SK-N-SH (cell line): ENCODE results near the gene UBD. TPM values are rescaled to one million over a fixed set of nuclear protein-coding genes. Genes with fewer than 3 reads are reported as not detected.

Source experiments
- CTCF ChIA-PET: fragments of 300-600, 350-600 bp; formaldehyde crosslinking; extraction: SDS; loops from one replicate; lab custom pipeline; 2021; lab: Yijun Ruan, JAX
- POLR2A ChIA-PET: fragments of 350-600 bp; sonication (Branson Sonifier 250); formaldehyde crosslinking; extraction: SDS; loops from one replicate; lab custom pipeline; 2020; ENCODE audit warnings: antibody characterized with exemption, inconsistent platforms; lab: Yijun Ruan, JAX
- DNase-seq: peaks from one replicate; pipeline ENCODE4 v3.0.0; 2012
- H2AFZ ChIP-seq: fragments of 200-600 bp; sonication (generic); 2 replicates; pipeline ENCODE4 v1.8.1; 2016; ENCODE audit warnings: antibody characterized with exemption, mild to moderate bottlenecking, low read depth
- H3F3A ChIP-seq: fragments of 200-600 bp; sonication (generic); replicated peaks from 2 replicates; pipeline ENCODE3; 2016; ENCODE audit warnings: antibody characterized with exemption, mild to moderate bottlenecking; ENCODE audit not compliant: insufficient read depth
- H3K27ac ChIP-seq, 2 experiments: fragments of 200-500 bp in 1 of 2; fragments of 200-600 bp in 1 of 2; sonication (Bioruptor generic) in 1 of 2; sonication (generic), shearing (Covaris generic) in 1 of 2; 2 replicates each; pipeline versions ENCODE4 v1.5.1 to v1.6.1; 2014 to 2016; ENCODE audit warnings: low read depth in 2 of 2, inconsistent platforms in 1 of 2, low read length in 1 of 2, mild to moderate bottlenecking in 1 of 2, mixed read lengths in 1 of 2
- H3K27me3 ChIP-seq: fragments of 200-600 bp; sonication (generic), shearing (Covaris generic); 2 replicates; pipeline ENCODE4 v1.6.1; 2016; ENCODE audit warnings: mixed run types; ENCODE audit not compliant: insufficient read depth
- H3K36me3 ChIP-seq, 2 experiments: fragments of 200-500 bp in 1 of 2; fragments of 200-600 bp in 1 of 2; sonication (Bioruptor generic) in 1 of 2; sonication (generic) in 1 of 2; replicated peaks in 1 of 2; 2 replicates each; pipeline versions ENCODE3 to v1.5.1; 2014 to 2016; ENCODE audit warnings: low read length in 1 of 2, mild to moderate bottlenecking in 1 of 2; ENCODE audit not compliant: insufficient read depth in 2 of 2, control insufficient read depth in 1 of 2
- H3K4me1 ChIP-seq, 2 experiments: fragments of 200-500 bp in 1 of 2; fragments of 200-600 bp in 1 of 2; sonication (Bioruptor generic) in 1 of 2; sonication (generic), shearing (Covaris generic) in 1 of 2; 2 replicates each; pipeline versions ENCODE4 v1.5.1 to v1.6.1; 2014 to 2016; ENCODE audit warnings: low read depth in 1 of 2, low read length in 1 of 2, mixed run types in 1 of 2; ENCODE audit not compliant: insufficient read depth in 2 of 2, control insufficient read depth in 1 of 2
- H3K4me2 ChIP-seq: fragments of 200-600 bp; sonication (generic), shearing (Covaris generic); 2 replicates; pipeline ENCODE4 v1.6.1; 2017; ENCODE audit warnings: mixed run types
- H3K4me3 ChIP-seq, 2 experiments: fragments of 200-500 bp in 1 of 2; fragments of 200-600 bp in 1 of 2; sonication (Bioruptor generic) in 1 of 2; sonication (generic), shearing (Covaris generic) in 1 of 2; 2 replicates each; pipeline versions ENCODE4 v1.5.1 to v1.8.1; 2014 to 2016; ENCODE audit warnings: low read depth in 2 of 2, inconsistent platforms in 1 of 2, low read length in 1 of 2, mild to moderate bottlenecking in 1 of 2, mixed read lengths in 1 of 2, moderate library complexity in 1 of 2
- H3K79me2 ChIP-seq: fragments of 200-600 bp; sonication (generic); 2 replicates; pipeline ENCODE4 v1.8.1; 2017; ENCODE audit warnings: mild to moderate bottlenecking; ENCODE audit not compliant: insufficient read depth
- H3K9ac ChIP-seq: fragments of 200-600 bp; sonication (generic); 2 replicates; pipeline ENCODE4 v1.6.1; 2017; ENCODE audit warnings: mixed run types
- H3K9me2 ChIP-seq: fragments of 200-600 bp; sonication (generic); 2 replicates; pipeline ENCODE4 v1.6.1; 2017; ENCODE audit warnings: mixed run types
- H3K9me3 ChIP-seq: fragments of 200-600 bp; sonication (generic); 2 replicates; pipeline ENCODE4 v1.6.1; 2017; ENCODE audit warnings: mixed run types, mild to moderate bottlenecking, moderate library complexity
- H4K20me1 ChIP-seq: fragments of 200-600 bp; sonication (generic); 2 replicates; pipeline ENCODE4 v1.6.1; 2017; ENCODE audit warnings: mild to moderate bottlenecking, mixed run types; ENCODE audit not compliant: insufficient read depth
- ELF1 ChIP-seq: IDR thresholded peaks from 2 replicates; pipeline ENCODE4 v1.4.0; 2012
- EP300 ChIP-seq, 2 experiments: IDR thresholded peaks; 2 replicates each; pipeline versions ENCODE4 v1.4.0 to v1.6.1; 2012; ENCODE audit warnings: borderline replicate concordance in 1 of 2, low read depth in 1 of 2, low read length in 1 of 2
- EZH2phosphoT487 ChIP-seq: fragments of 200-600 bp; sonication (generic); IDR thresholded peaks from 2 replicates; pipeline ENCODE4 v1.6.1; 2017; ENCODE audit warnings: low read depth, mixed run types, mild to moderate bottlenecking, antibody characterized with exemption, moderate library complexity, borderline replicate concordance
- FOXJ3 ChIP-seq: sonication (generic); formaldehyde crosslinking; IDR thresholded peaks from 2 replicates; pipeline ENCODE4 v1.5.1; 2020; ENCODE audit warnings: mild to moderate bottlenecking, missing genetic modification reagents
- GABPA ChIP-seq: IDR thresholded peaks from 2 replicates; pipeline ENCODE4 v1.4.0; 2012; ENCODE audit warnings: low read depth, mild to moderate bottlenecking
- GATA2 ChIP-seq: sonication (generic); formaldehyde crosslinking; IDR thresholded peaks from 2 replicates; pipeline ENCODE4 v1.5.0; 2020; ENCODE audit warnings: mild to moderate bottlenecking, missing genetic modification reagents
- IRF3 ChIP-seq: fragments of 150-350 bp; IDR thresholded peaks from 2 replicates; pipeline ENCODE4 v1.6.1; 2016; ENCODE audit warnings: mild to moderate bottlenecking, low read depth, low read length
- MAX ChIP-seq: IDR thresholded peaks from 2 replicates; pipeline ENCODE4 v1.4.0; 2012; ENCODE audit warnings: low read depth
- MXI1 ChIP-seq: IDR thresholded peaks from 2 replicates; pipeline ENCODE4 v1.6.1; 2012; ENCODE audit warnings: mild to moderate bottlenecking, low read depth, low read length, improper control_type of control experiment
- POLR2AphosphoS5 ChIP-seq: IDR thresholded peaks from 2 replicates; pipeline ENCODE4 v1.6.1; 2012; ENCODE audit warnings: low read depth, low read length
- RAD21 ChIP-seq: IDR thresholded peaks from 2 replicates; pipeline ENCODE4 v1.6.1; 2012; ENCODE audit warnings: mild to moderate bottlenecking, low read length
- RCOR1 ChIP-seq: fragments of 150-350 bp; IDR thresholded peaks from 2 replicates; pipeline ENCODE4 v1.6.1; 2017; ENCODE audit warnings: antibody characterized with exemption, low read length
- REST ChIP-seq: IDR thresholded peaks from 2 replicates; pipeline ENCODE4 v1.6.1; 2012; ENCODE audit warnings: mild to moderate bottlenecking, low read depth, low read length, moderate library complexity
- YY1 ChIP-seq: IDR thresholded peaks from 2 replicates; pipeline ENCODE4 v1.4.0; 2012; ENCODE audit warnings: low read depth, mild to moderate bottlenecking
- ZBTB33 ChIP-seq: IDR thresholded peaks from 2 replicates; pipeline ENCODE4 v1.4.0; 2012; ENCODE audit warnings: low read depth, borderline replicate concordance
- WGBS: methylation state at CpG from one replicate; pipeline ENCODE4 v1.1.6; 2017; ENCODE audit warnings: low lambda C conversion rate; 5-methylcytosine and 5-hydroxymethylcytosine counted together
- polyA plus RNA-seq, 3 experiments: library from polyadenylated mRNA; depleted of rRNA; stranded (reverse); fragments of >200 nt; gene quantifications; 2 replicates each; pipeline ENCODE4 v1.2.3, GENCODE V29; 2012

The UBD gene
- polyA plus RNA-seq, 1 of the 3 experiments (the other 2 are of a cell fraction), result not detected

- 0% methylated on average over 2 of the region's 2 CpGs for WGBS
- CTCF ChIA-PET, result no interaction called here
- TF ChIP-seq ZBTB33 (no peak), MXI1 (no peak), FOXJ3 (no peak), RAD21 (no peak), POLR2AphosphoS5 (no peak), RCOR1 (no peak), EP300 (IDR thresholded peaks at IDR 0.05; ENCODE audit: borderline replicate concordance in 1 of 2, low read depth in 1 of 2, low read length in 1 of 2) (no peak)
- Histone ChIP-seq H3K4me2 (no peak overlapping the region; the same call in 1 of the 2 replicates), H3K36me3 (peaks cover 0 to 4% of the 10 kb centered on the region in 2 experiments), H3K79me2 (no peaks in the 10 kb centered on the region), H3K9me2 (no peaks in the 10 kb centered on the region), H3F3A (no peaks in the 10 kb centered on the region), H3K27me3 (peaks cover 33% of the 10 kb centered on the region; the same call in 1 of the 2 replicates), H2AFZ (no peak overlapping the region), H4K20me1 (no peaks in the 10 kb centered on the region), H3K4me1 (no peaks in the 10 kb centered on the region), H3K4me3 (no peak overlapping the region), H3K27ac (no peak overlapping the region), H3K9ac (no peak overlapping the region), H3K9me3 (no peaks in the 10 kb centered on the region)
- POLR2A ChIA-PET, result no interaction called here
- DNase-seq, result no peak
These were observed 32.0 kb downstream of the UBD start for GRCh38 chr6:29527564-29527963.

- Histone ChIP-seq H3K9ac (no peak overlapping the region), H3K4me1 (no peaks in the 10 kb centered on the region), H3K36me3 (peaks cover 0 to 4% of the 10 kb centered on the region in 2 experiments), H3K4me3 (no peak overlapping the region), H3K79me2 (no peaks in the 10 kb centered on the region), H3K9me2 (no peaks in the 10 kb centered on the region), H4K20me1 (no peaks in the 10 kb centered on the region), H3K27ac (no peak overlapping the region), H3K9me3 (no peaks in the 10 kb centered on the region), H3K4me2 (no peak overlapping the region; the same call in 1 of the 2 replicates), H3F3A (no peaks in the 10 kb centered on the region), H3K27me3 (peaks cover 35% of the 10 kb centered on the region; the same call in 1 of the 2 replicates), H2AFZ (no peak overlapping the region)
- no peak for TF ChIP-seq ELF1
- no peak for TF ChIP-seq YY1
- no peak for TF ChIP-seq ZBTB33
- TF ChIP-seq REST, result no peak
- no peak for TF ChIP-seq POLR2AphosphoS5
- TF ChIP-seq GABPA, result no peak
- TF ChIP-seq GATA2 (CRISPR knock-in tag), result no peak
- TF ChIP-seq MAX, result no peak
- no peak for TF ChIP-seq IRF3
- no peak for TF ChIP-seq EZH2phosphoT487
- WGBS, result 11% methylated on average over 1 of the region's 1 CpG
- POLR2A ChIA-PET, result no interaction called here
- no peak for DNase-seq
- CTCF ChIA-PET, result no interaction called here
These were observed 32.4 kb downstream of the UBD start for GRCh38 chr6:29527126-29527525.
